ENCODE results near the gene CAMSAP1.
"Not testable (repeated sequence)": the region's sequence is repeated elsewhere in the genome, so short reads cannot be mapped to it uniquely, and the experiment has no call there.

The CAMSAP1 gene

DNA sequence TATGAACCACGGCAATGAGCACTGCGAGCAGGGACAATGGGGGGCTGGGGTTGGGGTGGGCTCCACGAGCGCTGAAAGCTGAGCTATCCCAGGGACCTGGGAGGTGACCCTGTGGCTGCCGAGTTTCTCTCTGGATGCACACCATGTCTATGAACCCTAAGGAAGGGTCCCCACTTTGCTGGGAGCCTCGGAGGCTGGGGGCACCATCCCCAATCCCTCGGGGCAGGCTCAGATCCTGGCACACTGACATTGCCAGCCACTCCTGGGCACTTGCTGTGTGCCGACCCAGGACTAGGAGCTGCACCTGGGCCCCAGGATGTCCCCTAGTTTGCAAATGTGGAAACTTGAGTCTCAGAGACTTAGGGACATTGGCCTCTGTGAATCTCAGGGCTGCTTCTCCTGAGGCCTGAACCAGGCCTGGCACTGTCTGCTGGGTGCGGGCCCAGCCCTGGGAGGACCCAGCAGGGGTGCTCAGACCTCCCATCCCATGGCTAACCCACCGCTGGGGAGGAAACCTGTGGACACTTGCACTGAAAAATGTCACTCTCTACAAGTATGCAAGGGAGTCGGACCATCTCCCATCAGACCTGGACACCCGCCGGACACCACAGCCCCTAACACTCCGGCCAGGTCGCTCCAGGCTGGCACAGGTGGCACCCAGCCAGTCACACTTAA lies 13.0 kb upstream of the CAMSAP1 start:
- Histone ChIP-seq H3K27me3 (ENCODE audit: control insufficient read depth in 5 of 5, insufficient read depth in 4 of 5, low read length in 5 of 5) (no peaks in the 10 kb centered on the region), H3K9me3 (ENCODE audit: control insufficient read depth in 5 of 5, low read length in 5 of 5) (peaks cover 7 to 46% (median 29%) of the 10 kb centered on the region in 5 donors), H3K4me1 (ENCODE audit: control insufficient read depth in 5 of 5, insufficient read depth in 5 of 5, low read length in 5 of 5) (no peaks in the 10 kb centered on the region), H3K36me3 (ENCODE audit: control insufficient read depth in 5 of 5, insufficient read depth in 5 of 5, low read length in 5 of 5) (peaks cover 6 to 12% (median 8%) of the 10 kb centered on the region in 5 donors), H3K9ac (ENCODE audit: low read length in 5 of 5) (no peak overlapping the region), H3K4me3 (ENCODE audit: low read depth in 1 of 5, low read length in 5 of 5) (no peak overlapping the region), H3K27ac (ENCODE audit: low read depth, low read length) (no peak overlapping the region)

DNA sequence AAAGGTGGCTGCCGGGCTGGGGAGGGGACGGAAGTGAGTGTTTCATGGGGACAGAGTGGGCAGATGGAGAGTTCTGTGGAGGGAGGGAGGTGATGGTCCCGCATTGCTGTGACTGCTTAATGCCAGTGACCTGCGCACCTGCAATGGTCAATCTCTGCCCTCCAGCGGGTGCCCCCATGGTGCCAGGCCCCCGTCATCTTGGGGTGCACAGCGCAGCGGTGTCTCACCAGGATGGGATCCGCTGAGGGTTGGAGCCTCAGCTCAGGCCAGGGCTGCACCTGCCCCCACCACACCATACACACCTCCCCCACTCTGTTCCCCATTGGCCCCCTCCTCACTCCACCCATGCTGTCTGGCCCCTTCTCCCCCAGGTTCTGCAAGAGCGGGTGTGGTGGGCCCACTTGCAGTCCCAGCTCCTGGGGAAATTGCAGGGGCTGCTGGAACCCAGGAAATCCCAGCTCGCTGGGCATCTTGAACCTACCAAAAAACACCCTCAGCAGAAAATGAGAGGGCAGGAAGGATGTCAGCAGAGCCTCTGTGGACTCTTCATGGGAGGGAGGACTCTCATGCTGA lies 12.1 kb upstream of the CAMSAP1 start:
- Histone ChIP-seq H3K4me1 (ENCODE audit: control insufficient read depth in 5 of 5, insufficient read depth in 5 of 5, low read length in 5 of 5) (no peaks in the 10 kb centered on the region), H3K27me3 (ENCODE audit: control insufficient read depth in 5 of 5, insufficient read depth in 4 of 5, low read length in 5 of 5) (no peaks in the 10 kb centered on the region), H3K4me3 (ENCODE audit: low read depth in 1 of 5, low read length in 5 of 5) (no peak overlapping the region), H3K9ac (ENCODE audit: low read length in 5 of 5) (no peak overlapping the region), H3K27ac (ENCODE audit: low read depth, low read length) (no peak overlapping the region), H3K9me3 (ENCODE audit: control insufficient read depth in 5 of 5, low read length in 5 of 5) (peaks cover 11 to 56% (median 39%) of the 10 kb centered on the region in 5 donors), H3K36me3 (ENCODE audit: control insufficient read depth in 5 of 5, insufficient read depth in 5 of 5, low read length in 5 of 5) (peaks cover 6 to 22% (median 14%) of the 10 kb centered on the region in 5 donors)

DNA sequence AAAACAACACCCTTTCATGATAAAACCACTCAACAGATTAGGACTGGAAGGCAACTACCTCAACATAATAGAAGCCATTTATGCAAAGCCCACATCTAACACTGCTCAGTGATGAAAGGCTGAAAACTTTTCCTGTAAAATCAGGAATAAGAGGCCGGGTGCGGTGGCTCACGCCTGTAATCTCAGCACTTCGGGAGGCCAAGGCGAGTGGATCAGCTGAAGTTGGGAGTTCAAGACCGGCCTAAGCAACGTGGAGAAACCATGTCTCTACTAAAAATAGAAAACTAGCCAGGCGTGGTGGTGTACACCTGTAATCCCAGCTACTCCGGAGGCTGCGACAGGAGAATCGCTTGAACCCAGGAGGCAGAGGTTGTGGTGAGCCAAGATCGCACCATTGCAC lies 8.9 kb upstream of the CAMSAP1 start:
- Histone ChIP-seq H3K9me3 (ENCODE audit: control insufficient read depth in 5 of 5, low read length in 5 of 5) (peaks cover 11 to 70% (median 53%) of the 10 kb centered on the region in 5 donors), H3K36me3 (ENCODE audit: control insufficient read depth in 5 of 5, insufficient read depth in 5 of 5, low read length in 5 of 5) (peaks cover 6 to 39% (median 31%) of the 10 kb centered on the region in 5 donors), H3K4me3 (ENCODE audit: low read depth in 1 of 5, low read length in 5 of 5) (peak overlapping the region in 1 of 5 donors; percentile 29)
- H3K27ac ChIP-seq (ENCODE audit: low read depth, low read length); H3K4me1 ChIP-seq (ENCODE audit: control insufficient read depth in 5 of 5, insufficient read depth in 5 of 5, low read length in 5 of 5); H3K27me3 ChIP-seq (ENCODE audit: control insufficient read depth in 5 of 5, insufficient read depth in 4 of 5, low read length in 5 of 5); H3K9ac ChIP-seq (ENCODE audit: low read length in 5 of 5): not testable (repeated sequence)

DNA sequence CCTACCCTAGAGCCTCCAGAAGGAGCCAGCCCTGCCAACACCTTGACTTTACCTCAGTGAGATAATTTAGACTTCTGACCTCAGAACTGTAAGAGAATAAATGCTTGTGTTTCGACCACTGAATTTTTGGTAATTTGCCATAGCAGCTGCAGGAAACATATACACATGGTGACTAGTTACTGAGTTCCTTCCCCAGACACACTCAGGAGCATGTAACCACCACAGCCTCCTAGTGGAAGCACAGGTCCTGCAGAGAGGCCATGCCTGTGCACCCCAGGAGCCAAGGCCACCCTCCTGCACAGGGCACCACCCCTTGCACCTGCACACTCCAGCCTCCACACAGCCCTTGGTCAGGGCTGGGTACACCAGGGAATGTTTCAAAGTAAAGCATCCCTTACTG lies 7.6 kb upstream of the CAMSAP1 start:
- peaks cover 6 to 43% (median 34%) of the 10 kb centered on the region in 5 donors for H3K36me3 ChIP-seq (ENCODE audit: control insufficient read depth in 5 of 5, insufficient read depth in 5 of 5, low read length in 5 of 5)
- no peak overlapping the region for H3K27ac ChIP-seq (ENCODE audit: low read depth, low read length)
- H3K9me3 ChIP-seq (ENCODE audit: control insufficient read depth in 5 of 5, low read length in 5 of 5): peaks cover 11 to 69% (median 53%) of the 10 kb centered on the region in 5 donors
- H3K4me3 ChIP-seq (ENCODE audit: low read depth in 1 of 5, low read length in 5 of 5): peak overlapping the region in 2 of 5 donors; percentile 1 to 38
- no peaks in the 10 kb centered on the region for H3K4me1 ChIP-seq (ENCODE audit: control insufficient read depth in 5 of 5, insufficient read depth in 5 of 5, low read length in 5 of 5)
- H3K9ac ChIP-seq (ENCODE audit: low read length in 5 of 5): no peak overlapping the region
- H3K27me3 ChIP-seq (ENCODE audit: control insufficient read depth in 5 of 5, insufficient read depth in 4 of 5, low read length in 5 of 5): no peaks in the 10 kb centered on the region

DNA sequence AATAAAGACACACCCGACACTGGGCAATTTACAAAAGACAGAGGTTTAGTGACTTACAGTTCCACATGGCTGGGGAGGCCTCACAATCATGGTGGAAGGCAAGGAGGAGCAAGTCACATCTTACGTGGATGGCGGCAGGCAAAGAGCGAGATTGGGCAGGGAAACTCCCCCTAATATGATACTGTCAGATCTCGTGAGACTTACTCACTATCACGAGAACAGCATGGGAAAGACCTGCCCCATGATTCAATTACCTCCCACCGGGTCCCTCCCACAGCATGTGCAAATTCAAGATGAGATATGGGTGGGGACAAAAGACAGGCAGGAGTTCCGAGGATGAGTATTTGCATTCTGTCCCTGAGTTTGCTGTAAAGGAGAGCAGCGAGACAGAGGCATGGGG lies 3.9 kb upstream of the CAMSAP1 start:
- not testable (repeated sequence) for H3K27ac ChIP-seq (ENCODE audit: low read depth, low read length); H3K27me3 ChIP-seq (ENCODE audit: control insufficient read depth in 5 of 5, insufficient read depth in 4 of 5, low read length in 5 of 5); H3K9ac ChIP-seq (ENCODE audit: low read length in 5 of 5); H3K4me3 ChIP-seq (ENCODE audit: low read depth in 1 of 5, low read length in 5 of 5)
- Histone ChIP-seq H3K9me3 (ENCODE audit: control insufficient read depth in 5 of 5, low read length in 5 of 5) (peaks cover 11 to 33% (median 33%) of the 10 kb centered on the region in 5 donors), H3K4me1 (ENCODE audit: control insufficient read depth in 5 of 5, insufficient read depth in 5 of 5, low read length in 5 of 5) (peaks cover 4 to 24% (median 18%) of the 10 kb centered on the region in 5 donors), H3K36me3 (ENCODE audit: control insufficient read depth in 5 of 5, insufficient read depth in 5 of 5, low read length in 5 of 5) (peaks cover 6 to 43% (median 34%) of the 10 kb centered on the region in 5 donors)

DNA sequence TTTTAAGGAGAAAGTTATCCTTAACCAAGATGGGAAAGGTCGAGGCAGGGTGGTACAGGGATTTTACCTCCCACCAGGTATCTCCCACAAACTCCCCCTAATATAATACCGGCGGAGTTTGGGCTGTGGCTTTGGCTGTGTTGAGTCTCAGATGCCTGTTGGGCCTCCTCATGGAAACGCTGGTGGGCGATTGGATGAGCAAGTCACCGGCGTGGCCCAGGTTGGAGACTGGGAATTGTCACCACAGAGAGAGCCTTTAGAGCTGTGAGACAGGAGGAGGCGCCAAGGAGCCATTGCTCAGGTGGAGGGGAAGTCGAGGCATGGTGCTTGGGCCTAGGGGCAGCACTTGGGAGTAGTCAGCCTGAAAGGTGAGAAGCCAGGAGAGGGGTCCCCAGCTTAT lies 3.4 kb upstream of the CAMSAP1 start:
- peaks cover 7 to 29% (median 28%) of the 10 kb centered on the region in 5 donors for H3K9me3 ChIP-seq (ENCODE audit: control insufficient read depth in 5 of 5, low read length in 5 of 5)
- peaks cover 6 to 29% (median 22%) of the 10 kb centered on the region in 5 donors for H3K4me1 ChIP-seq (ENCODE audit: control insufficient read depth in 5 of 5, insufficient read depth in 5 of 5, low read length in 5 of 5)
- no peak overlapping the region for H3K27ac ChIP-seq (ENCODE audit: low read depth, low read length)
- H3K36me3 ChIP-seq (ENCODE audit: control insufficient read depth in 5 of 5, insufficient read depth in 5 of 5, low read length in 5 of 5): peaks cover 3 to 41% (median 29%) of the 10 kb centered on the region in 5 donors
- no peak overlapping the region for H3K9ac ChIP-seq (ENCODE audit: low read length in 5 of 5)
- H3K27me3 ChIP-seq (ENCODE audit: control insufficient read depth in 5 of 5, insufficient read depth in 4 of 5, low read length in 5 of 5): no peaks in the 10 kb centered on the region
- H3K4me3 ChIP-seq (ENCODE audit: low read depth in 1 of 5, low read length in 5 of 5): no peak overlapping the region

DNA sequence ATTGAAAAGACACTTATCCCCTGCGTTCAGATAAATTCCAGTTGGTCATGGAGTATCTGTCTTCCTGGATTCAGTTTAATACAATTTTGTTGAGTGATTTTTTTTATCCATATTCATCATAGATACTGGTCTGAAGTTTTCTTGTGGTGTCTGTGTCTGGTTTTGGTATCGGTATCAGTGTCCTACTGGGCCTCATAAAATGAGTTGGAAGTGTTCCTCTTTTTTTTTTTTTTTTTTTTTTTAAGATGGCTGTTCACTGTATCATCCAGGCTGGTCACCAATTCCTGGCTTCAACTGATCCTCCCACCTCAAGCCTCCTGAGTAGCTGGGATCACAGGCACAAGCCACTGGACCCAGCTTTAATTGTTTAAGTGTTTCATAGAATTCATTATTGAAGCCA lies 2.9 kb upstream of the CAMSAP1 start:
- Histone ChIP-seq H3K4me3 (ENCODE audit: low read depth in 1 of 5, low read length in 5 of 5) (no peak overlapping the region), H3K36me3 (ENCODE audit: control insufficient read depth in 5 of 5, insufficient read depth in 5 of 5, low read length in 5 of 5) (peaks cover 0 to 36% (median 24%) of the 10 kb centered on the region in 5 donors), H3K4me1 (ENCODE audit: control insufficient read depth in 5 of 5, insufficient read depth in 5 of 5, low read length in 5 of 5) (peaks cover 12 to 34% (median 28%) of the 10 kb centered on the region in 5 donors), H3K9ac (ENCODE audit: low read length in 5 of 5) (no peak overlapping the region), H3K9me3 (ENCODE audit: control insufficient read depth in 5 of 5, low read length in 5 of 5) (peaks cover 2 to 25% (median 22%) of the 10 kb centered on the region in 5 donors), H3K27me3 (ENCODE audit: control insufficient read depth in 5 of 5, insufficient read depth in 4 of 5, low read length in 5 of 5) (no peaks in the 10 kb centered on the region), H3K27ac (ENCODE audit: low read depth, low read length) (no peak overlapping the region)

DNA sequence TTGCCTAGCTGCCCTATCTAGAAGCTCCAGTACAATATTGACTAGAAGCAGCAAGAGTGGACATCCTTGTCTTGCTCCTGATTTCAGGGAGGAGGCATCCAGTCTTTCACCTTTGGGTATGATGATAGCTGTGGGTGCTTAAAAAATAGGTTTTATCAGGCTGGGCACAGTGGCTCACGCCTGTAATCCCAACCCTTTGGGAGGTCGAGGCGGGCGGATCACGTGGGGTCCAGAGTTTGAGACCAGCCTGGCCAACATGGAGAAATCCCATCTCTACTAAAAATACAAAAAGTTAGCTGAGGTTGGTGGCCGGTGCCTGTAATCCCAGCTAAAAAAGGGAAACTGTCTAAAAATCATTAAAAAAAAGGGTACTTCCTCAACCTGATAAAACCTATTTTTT lies 2.0 kb upstream of the CAMSAP1 start:
- Histone ChIP-seq H3K27ac (ENCODE audit: low read depth, low read length) (no peak overlapping the region), H3K36me3 (ENCODE audit: control insufficient read depth in 5 of 5, insufficient read depth in 5 of 5, low read length in 5 of 5) (peaks cover 0 to 28% (median 21%) of the 10 kb centered on the region in 5 donors), H3K27me3 (ENCODE audit: control insufficient read depth in 5 of 5, insufficient read depth in 4 of 5, low read length in 5 of 5) (no peaks in the 10 kb centered on the region), H3K9me3 (ENCODE audit: control insufficient read depth in 5 of 5, low read length in 5 of 5) (peaks cover 0 to 17% (median 14%) of the 10 kb centered on the region in 5 donors), H3K4me1 (ENCODE audit: control insufficient read depth in 5 of 5, insufficient read depth in 5 of 5, low read length in 5 of 5) (peaks cover 13 to 39% (median 32%) of the 10 kb centered on the region in 5 donors), H3K9ac (ENCODE audit: low read length in 5 of 5) (no peak overlapping the region), H3K4me3 (ENCODE audit: low read depth in 1 of 5, low read length in 5 of 5) (no peak overlapping the region)

DNA sequence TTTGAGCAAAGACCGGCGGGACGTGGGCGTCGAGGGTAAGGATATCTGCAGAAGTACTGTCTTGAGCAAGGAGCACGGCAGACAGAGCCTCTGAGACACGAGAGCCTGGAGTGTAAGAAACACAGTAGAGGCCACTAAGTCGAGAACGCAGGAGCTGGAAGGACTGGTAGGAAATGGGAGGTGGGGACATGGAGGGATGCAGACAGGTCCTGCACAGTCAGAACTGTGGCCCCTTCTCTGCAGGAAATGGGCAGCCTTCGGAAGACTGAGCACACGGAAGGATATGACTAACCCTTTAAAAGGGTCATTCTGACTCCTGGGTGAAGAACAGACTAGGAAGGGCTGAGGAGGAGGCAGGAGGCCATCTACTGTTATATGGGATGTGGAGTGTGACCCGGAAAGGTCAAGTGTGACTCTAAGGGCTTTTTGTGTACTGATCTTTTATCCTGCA lies 1.4 kb upstream of the CAMSAP1 start:
- H3K9ac ChIP-seq (ENCODE audit: low read length in 5 of 5): no peak overlapping the region
- peak overlapping the region; percentile 27 to 83 (median 72) for H3K4me3 ChIP-seq (ENCODE audit: low read depth in 1 of 5, low read length in 5 of 5)
- no peaks in the 10 kb centered on the region for H3K27me3 ChIP-seq (ENCODE audit: control insufficient read depth in 5 of 5, insufficient read depth in 4 of 5, low read length in 5 of 5)
- H3K9me3 ChIP-seq (ENCODE audit: control insufficient read depth in 5 of 5, low read length in 5 of 5): peaks cover 0 to 14% (median 9%) of the 10 kb centered on the region in 5 donors
- H3K27ac ChIP-seq (ENCODE audit: low read depth, low read length): no peak overlapping the region
- peaks cover 0 to 22% (median 21%) of the 10 kb centered on the region in 5 donors for H3K36me3 ChIP-seq (ENCODE audit: control insufficient read depth in 5 of 5, insufficient read depth in 5 of 5, low read length in 5 of 5)
- peaks cover 13 to 39% (median 32%) of the 10 kb centered on the region in 5 donors for H3K4me1 ChIP-seq (ENCODE audit: control insufficient read depth in 5 of 5, insufficient read depth in 5 of 5, low read length in 5 of 5)

DNA sequence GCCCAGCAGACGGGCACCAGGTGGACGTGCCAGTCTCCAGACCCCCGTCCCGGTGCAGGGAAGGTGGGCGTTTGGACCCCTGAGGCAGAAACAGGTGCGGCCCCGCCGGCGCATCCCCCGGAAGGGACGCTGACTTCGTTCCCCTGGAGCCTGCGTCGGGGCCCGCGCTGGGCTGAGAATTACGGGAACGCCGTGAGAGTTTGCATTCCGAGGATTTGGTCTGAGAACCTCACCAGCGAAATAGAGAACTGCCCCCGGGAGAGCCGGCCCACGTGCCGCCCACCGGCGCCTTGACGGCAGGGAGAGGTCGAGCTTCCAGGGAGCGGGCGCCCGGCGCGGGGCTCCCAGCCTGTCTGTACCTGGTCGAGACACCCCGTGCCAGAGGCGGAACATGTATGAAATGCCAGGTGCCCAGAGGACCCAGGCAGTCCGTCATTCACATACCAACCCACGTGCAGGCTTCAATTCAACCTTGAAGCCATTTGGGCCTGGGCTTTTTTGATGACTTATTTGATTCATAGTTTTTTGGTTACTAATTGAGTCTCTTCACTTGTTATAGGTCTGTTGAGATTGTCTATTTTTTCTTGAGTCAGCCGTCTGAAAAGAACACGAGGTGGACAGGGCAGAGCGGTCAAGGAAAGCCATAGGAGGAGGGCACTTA lies 877 bp upstream of the CAMSAP1 start:
- Histone ChIP-seq H3K27ac (ENCODE audit: low read depth, low read length) (peak overlapping the region; percentile 57), H3K9me3 (ENCODE audit: control insufficient read depth in 5 of 5, low read length in 5 of 5) (peaks cover 0 to 8% (median 6%) of the 10 kb centered on the region in 5 donors), H3K4me3 (ENCODE audit: low read depth in 1 of 5, low read length in 5 of 5) (peak overlapping the region; percentile 27 to 83 (median 72)), H3K27me3 (ENCODE audit: control insufficient read depth in 5 of 5, insufficient read depth in 4 of 5, low read length in 5 of 5) (no peaks in the 10 kb centered on the region), H3K9ac (ENCODE audit: low read length in 5 of 5) (peak overlapping the region in 4 of 5 donors; percentile 68 to 85 (median 72)), H3K4me1 (ENCODE audit: control insufficient read depth in 5 of 5, insufficient read depth in 5 of 5, low read length in 5 of 5) (peaks cover 13 to 42% (median 32%) of the 10 kb centered on the region in 5 donors), H3K36me3 (ENCODE audit: control insufficient read depth in 5 of 5, insufficient read depth in 5 of 5, low read length in 5 of 5) (peaks cover 0 to 17% (median 15%) of the 10 kb centered on the region in 5 donors)
